HG03354 (cell line): ENCODE measurements around the gene SENP2.

Experiments
- ATAC-seq: cut with Tn5 transposase; IDR thresholded peaks from one replicate; pipeline ENCODE4 v1.9.1; 2021; ENCODE audit warnings: mild to moderate bottlenecking; ENCODE audit not compliant: unreplicated experiment, poor library complexity, severe bottlenecking

Gene SENP2

GRCh38 chr3:185661772-185662171 is 75.7 kb downstream of the SENP2 start:
- ATAC-seq: no peak

- ATAC-seq: no peak
These were observed 77.8 kb downstream of the SENP2 start for GRCh38 chr3:185663929-185664328.

- no peak for ATAC-seq
These were observed 81.5 kb downstream of the SENP2 start for GRCh38 chr3:185667574-185667973.

DNA sequence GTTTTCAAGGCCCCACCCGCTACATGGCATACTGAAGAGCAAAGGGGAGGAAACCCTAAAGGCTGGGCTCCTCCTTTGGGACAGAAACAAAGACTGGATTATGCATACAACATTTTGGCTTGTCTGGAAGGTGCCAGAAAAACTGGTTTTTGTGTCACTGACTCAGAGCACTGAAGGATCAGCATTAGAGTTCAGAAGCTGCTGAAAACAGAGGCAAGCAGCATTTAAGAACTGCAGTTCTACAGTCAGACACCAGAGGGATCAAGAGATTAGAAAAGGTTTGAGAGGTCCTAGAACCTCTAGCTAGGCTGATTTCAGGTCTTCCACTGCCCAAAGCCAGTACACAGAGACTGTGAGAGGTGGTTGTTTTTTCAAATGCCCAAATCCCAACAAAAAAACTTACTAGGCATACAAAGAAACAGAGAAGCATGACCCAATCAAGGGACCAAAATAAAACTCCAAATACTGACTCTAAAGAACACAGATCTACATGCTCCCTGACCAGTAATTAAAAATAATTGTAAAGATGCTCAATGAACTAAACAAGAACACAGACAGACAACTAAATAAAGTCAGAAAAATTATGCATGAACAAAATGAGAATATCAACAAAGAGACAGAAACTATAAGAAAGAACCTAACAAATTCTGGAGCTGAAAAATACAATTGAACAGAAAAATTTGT is 91.2 kb downstream of the SENP2 start:
- peak; percentile 55 for ATAC-seq

DNA sequence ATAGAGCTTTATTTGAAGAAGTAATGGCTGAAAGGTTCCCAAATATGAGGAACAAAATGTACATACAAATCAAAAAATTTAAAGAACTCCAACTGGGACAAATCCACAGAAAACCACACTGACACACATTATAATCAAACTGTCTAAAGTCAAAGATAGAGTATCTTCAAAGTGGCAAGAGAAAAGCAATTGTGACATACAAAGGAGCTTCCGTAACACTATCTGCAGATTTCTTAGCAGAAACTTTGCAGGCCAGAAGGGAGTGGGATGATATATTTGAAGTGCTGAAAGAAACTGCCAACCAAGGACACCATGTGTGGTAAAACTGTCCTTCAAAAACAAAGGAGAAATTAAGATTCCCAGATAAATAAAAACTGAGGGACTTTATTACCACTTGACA is 91.9 kb downstream of the SENP2 start:
- ATAC-seq: no peak

DNA sequence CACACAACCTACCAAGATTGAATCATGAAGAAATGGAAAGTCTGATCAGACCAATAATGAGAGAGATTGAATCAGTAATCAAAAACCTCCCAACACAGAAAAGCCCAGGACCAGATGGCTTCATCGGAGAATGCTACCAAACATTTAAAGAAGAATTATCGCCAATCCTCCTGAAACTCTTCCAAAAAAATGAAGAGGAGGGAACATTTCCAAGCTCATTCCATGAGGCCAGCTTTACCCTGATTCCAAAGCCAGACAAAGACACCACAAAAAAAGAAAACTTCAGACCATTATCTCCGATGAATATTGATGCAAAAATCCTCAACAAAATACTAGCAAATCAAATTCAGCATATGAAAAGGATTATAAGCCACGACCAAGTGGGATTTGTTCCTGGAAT is 94.1 kb downstream of the SENP2 start:
- ATAC-seq: no peak
